K562 (cell line): Measurements from ENCODE around the gene TFEB. TPM values are rescaled to one million over a fixed set of nuclear protein-coding genes. Genes with fewer than 3 reads are reported as not detected.

Source experiments
- CBFA2T2 ChIP-seq: fragments of 450-650 bp; conservative IDR thresholded peaks from 2 replicates; pipeline ENCODE4 v1.6.1; 2017; ENCODE audit warnings: mild to moderate bottlenecking
- CHCHD3 ChIP-seq: fragments of 250-450 bp; sonication (Bioruptor Pico); IDR thresholded peaks from 2 replicates; pipeline ENCODE4 v2.1.2; 2022; ENCODE audit warnings: mild to moderate bottlenecking
- CXXC5 ChIP-seq: fragments of 250-450 bp; sonication (Bioruptor Pico); IDR thresholded peaks from 2 replicates; pipeline ENCODE4 v1.8.0; 2022; ENCODE audit warnings: inconsistent platforms, mild to moderate bottlenecking, moderate library complexity
- KDM5B ChIP-seq: fragments of 200-600 bp; sonication (generic); IDR thresholded peaks from 2 replicates; pipeline ENCODE4 v1.6.1; 2012; ENCODE audit warnings: low read depth, mild to moderate bottlenecking, moderate library complexity, low read length, control low read depth, inconsistent platforms; ENCODE audit not compliant: insufficient replicate concordance
- RFX7 ChIP-seq: fragments of 250-450 bp; sonication (Bioruptor Pico); IDR thresholded peaks from 2 replicates; pipeline ENCODE4 v1.5.1; 2021; ENCODE audit warnings: mild to moderate bottlenecking
- UBTF ChIP-seq, 2 experiments: IDR thresholded peaks; 2 replicates each; pipeline ENCODE4 v1.6.1; 2012; ENCODE audit warnings: improper control_type of control experiment in 2 of 2, low read depth in 2 of 2, low read length in 2 of 2, borderline replicate concordance in 1 of 2
- YBX1 ChIP-seq: fragments of 450-650 bp; IDR thresholded peaks from 2 replicates; pipeline ENCODE4 v1.7.1; 2016; ENCODE audit warnings: mild to moderate bottlenecking
- ZBTB43 ChIP-seq: sonication (generic); formaldehyde crosslinking; IDR thresholded peaks from 2 replicates; pipeline ENCODE4 v1.8.0; 2023; ENCODE audit warnings: mild to moderate bottlenecking, missing genetic modification reagents
- ZNF764 ChIP-seq: fragments of 250-450 bp; sonication (Bioruptor Pico); IDR thresholded peaks from 2 replicates; pipeline ENCODE4 v1.4.0; 2020; ENCODE audit warnings: low read depth, mild to moderate bottlenecking, moderate library complexity
- ZSCAN32 ChIP-seq: fragments of 450-650 bp; formaldehyde crosslinking; IDR thresholded peaks from 2 replicates; pipeline ENCODE4 v1.4.0; 2020; ENCODE audit warnings: mild to moderate bottlenecking, moderate library complexity
- polyA plus RNA-seq, 8 experiments: library from polyadenylated mRNA; depleted of rRNA in 4 of 8; stranded (reverse) in 5 of 8; unstranded in 3 of 8; fragments of >200 nt; fragmentation: Nextera tagmentation in 2 of 8; fragmentation: Illumina TruSeq in 1 of 8; extraction: Ambion mirVana in 2 of 8; extraction: Trizol in 1 of 8; gene quantifications; 2 replicates each; pipeline versions ENCODE4 v1.2.1 to v1.2.3, GENCODE V29; 2011 to 2014; ENCODE audit warnings: inconsistent platforms in 1 of 8, missing spikeins in 1 of 8
- total RNA-seq, 7 experiments: library from RNA; depleted of rRNA in 6 of 7; stranded (reverse); fragments of >200 nt in 6 of 7; fragmentation: Illumina TruSeq in 2 of 7; extraction: Trizol in 2 of 7; gene quantifications; 2 replicates each; pipeline versions ENCODE4 v1.2.1 to v1.2.3, GENCODE V29; 2011 to 2021; ENCODE audit warnings: low replicate concordance in 1 of 7
- TF ChIP-seq, protein P1 (sequence below): fragments of 250-450 bp; sonication (Bioruptor Pico); IDR thresholded peaks from 2 replicates; pipeline ENCODE4 v1.4.0; 2020
- TF ChIP-seq, protein P2 (sequence below): fragments of 250-450 bp; sonication (Bioruptor Pico); IDR thresholded peaks from 2 replicates; pipeline ENCODE4 v1.4.0; 2020; ENCODE audit warnings: mild to moderate bottlenecking, moderate library complexity, borderline replicate concordance
- TF ChIP-seq, protein P3 (sequence below): fragments of 450-650 bp; formaldehyde crosslinking; IDR thresholded peaks from 2 replicates; pipeline ENCODE4 v1.4.0; 2020; ENCODE audit warnings: mild to moderate bottlenecking

Gene TFEB
- total and polyA plus RNA-seq, 9 of the 15 experiments (the other 6 are each of a cell fraction or from before 2014, with no cell fraction given) = 0.04 to 4.7 (median 2.0) TPM

- TF ChIP-seq, protein P1, sequence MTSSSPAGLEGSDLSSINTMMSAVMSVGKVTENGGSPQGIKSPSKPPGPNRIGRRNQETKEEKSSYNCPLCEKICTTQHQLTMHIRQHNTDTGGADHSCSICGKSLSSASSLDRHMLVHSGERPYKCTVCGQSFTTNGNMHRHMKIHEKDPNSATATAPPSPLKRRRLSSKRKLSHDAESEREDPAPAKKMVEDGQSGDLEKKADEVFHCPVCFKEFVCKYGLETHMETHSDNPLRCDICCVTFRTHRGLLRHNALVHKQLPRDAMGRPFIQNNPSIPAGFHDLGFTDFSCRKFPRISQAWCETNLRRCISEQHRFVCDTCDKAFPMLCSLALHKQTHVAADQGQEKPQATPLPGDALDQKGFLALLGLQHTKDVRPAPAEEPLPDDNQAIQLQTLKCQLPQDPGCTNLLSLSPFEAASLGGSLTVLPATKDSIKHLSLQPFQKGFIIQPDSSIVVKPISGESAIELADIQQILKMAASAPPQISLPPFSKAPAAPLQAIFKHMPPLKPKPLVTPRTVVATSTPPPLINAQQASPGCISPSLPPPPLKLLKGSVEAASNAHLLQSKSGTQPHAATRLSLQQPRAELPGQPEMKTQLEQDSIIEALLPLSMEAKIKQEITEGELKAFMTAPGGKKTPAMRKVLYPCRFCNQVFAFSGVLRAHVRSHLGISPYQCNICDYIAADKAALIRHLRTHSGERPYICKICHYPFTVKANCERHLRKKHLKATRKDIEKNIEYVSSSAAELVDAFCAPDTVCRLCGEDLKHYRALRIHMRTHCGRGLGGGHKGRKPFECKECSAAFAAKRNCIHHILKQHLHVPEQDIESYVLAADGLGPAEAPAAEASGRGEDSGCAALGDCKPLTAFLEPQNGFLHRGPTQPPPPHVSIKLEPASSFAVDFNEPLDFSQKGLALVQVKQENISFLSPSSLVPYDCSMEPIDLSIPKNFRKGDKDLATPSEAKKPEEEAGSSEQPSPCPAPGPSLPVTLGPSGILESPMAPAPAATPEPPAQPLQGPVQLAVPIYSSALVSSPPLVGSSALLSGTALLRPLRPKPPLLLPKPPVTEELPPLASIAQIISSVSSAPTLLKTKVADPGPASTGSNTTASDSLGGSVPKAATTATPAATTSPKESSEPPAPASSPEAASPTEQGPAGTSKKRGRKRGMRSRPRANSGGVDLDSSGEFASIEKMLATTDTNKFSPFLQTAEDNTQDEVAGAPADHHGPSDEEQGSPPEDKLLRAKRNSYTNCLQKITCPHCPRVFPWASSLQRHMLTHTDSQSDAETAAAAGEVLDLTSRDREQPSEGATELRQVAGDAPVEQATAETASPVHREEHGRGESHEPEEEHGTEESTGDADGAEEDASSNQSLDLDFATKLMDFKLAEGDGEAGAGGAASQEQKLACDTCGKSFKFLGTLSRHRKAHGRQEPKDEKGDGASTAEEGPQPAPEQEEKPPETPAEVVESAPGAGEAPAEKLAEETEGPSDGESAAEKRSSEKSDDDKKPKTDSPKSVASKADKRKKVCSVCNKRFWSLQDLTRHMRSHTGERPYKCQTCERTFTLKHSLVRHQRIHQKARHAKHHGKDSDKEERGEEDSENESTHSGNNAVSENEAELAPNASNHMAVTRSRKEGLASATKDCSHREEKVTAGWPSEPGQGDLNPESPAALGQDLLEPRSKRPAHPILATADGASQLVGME (CRISPR knock-in tag) = no peak
- TF ChIP-seq, protein P2, sequence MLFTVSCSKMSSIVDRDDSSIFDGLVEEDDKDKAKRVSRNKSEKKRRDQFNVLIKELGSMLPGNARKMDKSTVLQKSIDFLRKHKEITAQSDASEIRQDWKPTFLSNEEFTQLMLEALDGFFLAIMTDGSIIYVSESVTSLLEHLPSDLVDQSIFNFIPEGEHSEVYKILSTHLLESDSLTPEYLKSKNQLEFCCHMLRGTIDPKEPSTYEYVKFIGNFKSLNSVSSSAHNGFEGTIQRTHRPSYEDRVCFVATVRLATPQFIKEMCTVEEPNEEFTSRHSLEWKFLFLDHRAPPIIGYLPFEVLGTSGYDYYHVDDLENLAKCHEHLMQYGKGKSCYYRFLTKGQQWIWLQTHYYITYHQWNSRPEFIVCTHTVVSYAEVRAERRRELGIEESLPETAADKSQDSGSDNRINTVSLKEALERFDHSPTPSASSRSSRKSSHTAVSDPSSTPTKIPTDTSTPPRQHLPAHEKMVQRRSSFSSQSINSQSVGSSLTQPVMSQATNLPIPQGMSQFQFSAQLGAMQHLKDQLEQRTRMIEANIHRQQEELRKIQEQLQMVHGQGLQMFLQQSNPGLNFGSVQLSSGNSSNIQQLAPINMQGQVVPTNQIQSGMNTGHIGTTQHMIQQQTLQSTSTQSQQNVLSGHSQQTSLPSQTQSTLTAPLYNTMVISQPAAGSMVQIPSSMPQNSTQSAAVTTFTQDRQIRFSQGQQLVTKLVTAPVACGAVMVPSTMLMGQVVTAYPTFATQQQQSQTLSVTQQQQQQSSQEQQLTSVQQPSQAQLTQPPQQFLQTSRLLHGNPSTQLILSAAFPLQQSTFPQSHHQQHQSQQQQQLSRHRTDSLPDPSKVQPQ = no peak
- TF ChIP-seq ZSCAN32 (CRISPR knock-in tag) = peak; percentile 16; the same call in 1 of the 2 replicates
- no peak for TF ChIP-seq YBX1
- no peak for TF ChIP-seq CHCHD3 (CRISPR knock-in tag)
- TF ChIP-seq ZBTB43 (CRISPR knock-in tag) = no peak
- TF ChIP-seq RFX7 (CRISPR knock-in tag) = no peak
- TF ChIP-seq, protein P3, sequence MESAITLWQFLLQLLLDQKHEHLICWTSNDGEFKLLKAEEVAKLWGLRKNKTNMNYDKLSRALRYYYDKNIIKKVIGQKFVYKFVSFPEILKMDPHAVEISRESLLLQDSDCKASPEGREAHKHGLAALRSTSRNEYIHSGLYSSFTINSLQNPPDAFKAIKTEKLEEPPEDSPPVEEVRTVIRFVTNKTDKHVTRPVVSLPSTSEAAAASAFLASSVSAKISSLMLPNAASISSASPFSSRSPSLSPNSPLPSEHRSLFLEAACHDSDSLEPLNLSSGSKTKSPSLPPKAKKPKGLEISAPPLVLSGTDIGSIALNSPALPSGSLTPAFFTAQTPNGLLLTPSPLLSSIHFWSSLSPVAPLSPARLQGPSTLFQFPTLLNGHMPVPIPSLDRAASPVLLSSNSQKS (CRISPR knock-in tag) = no peak
- TF ChIP-seq CXXC5 (CRISPR knock-in tag) = peak; percentile 92
- 0 out of 4 replicates have a peak, but pooled peaks of 1 of the 2 experiments have one; percentile 19 for TF ChIP-seq UBTF (IDR thresholded peaks at IDR 0.05; ENCODE audit: borderline replicate concordance in 1 of 2, low read depth in 2 of 2, low read length in 2 of 2)
- TF ChIP-seq KDM5B = no peak
- TF ChIP-seq CBFA2T2 = no peak
- TF ChIP-seq ZNF764 (CRISPR knock-in tag) = no peak
Measured at GRCh38 chr6:41779788-41780550, 44.6 kb upstream of the TFEB start, which contains the start of gene FRS3 (continued).
